ENCODE data around the gene DPM3.

GRCh38 chr1:155124503-155125463, 15.5 kb downstream of the DPM3 start:
- TF ChIP-seq CTCF (IDR thresholded peaks at IDR 0.05; ENCODE audit: poor library complexity), result no peak
- TF ChIP-seq EZH2 (IDR thresholded peaks at IDR 0.05; ENCODE audit: borderline replicate concordance), result no peak
- TF ChIP-seq EZH2phosphoT487 (IDR thresholded peaks at IDR 0.05; ENCODE audit: low read depth, severe bottlenecking, unreplicated experiment), result no peak
